Measurements from ENCODE around the gene KRTAP10-3.

DNA sequence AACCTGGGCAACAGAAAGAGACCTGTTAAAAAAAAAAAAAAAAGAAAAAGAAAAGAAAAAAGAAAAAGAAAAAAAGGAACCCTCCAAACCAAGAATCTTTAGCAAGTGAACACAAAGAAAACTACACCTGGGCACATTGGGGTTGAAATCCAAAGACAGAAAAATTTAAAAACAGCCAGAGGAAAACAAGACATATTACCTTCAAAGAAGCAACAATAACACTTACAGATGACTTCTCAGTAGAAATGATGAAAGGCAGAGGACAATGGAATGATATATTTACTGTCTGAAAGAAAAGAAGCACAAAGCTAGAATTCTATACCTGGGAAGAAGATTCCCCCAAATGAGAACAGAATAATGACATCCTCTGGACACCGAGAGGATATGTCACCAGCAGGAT, 15.9 kb downstream of the KRTAP10-3 start:
- no peak for TF ChIP-seq CTCF (IDR thresholded peaks at IDR 0.05 in 4 of 5, conservative IDR thresholded peaks at IDR 0.05 in 1 of 5)
- no peak for TF ChIP-seq POLR2A (IDR thresholded peaks at IDR 0.05)

Data from gastrocnemius medialis (tissue), 4 donors.